Measurements from ENCODE around the gene RRAS2.

RRAS2 gene

DNA sequence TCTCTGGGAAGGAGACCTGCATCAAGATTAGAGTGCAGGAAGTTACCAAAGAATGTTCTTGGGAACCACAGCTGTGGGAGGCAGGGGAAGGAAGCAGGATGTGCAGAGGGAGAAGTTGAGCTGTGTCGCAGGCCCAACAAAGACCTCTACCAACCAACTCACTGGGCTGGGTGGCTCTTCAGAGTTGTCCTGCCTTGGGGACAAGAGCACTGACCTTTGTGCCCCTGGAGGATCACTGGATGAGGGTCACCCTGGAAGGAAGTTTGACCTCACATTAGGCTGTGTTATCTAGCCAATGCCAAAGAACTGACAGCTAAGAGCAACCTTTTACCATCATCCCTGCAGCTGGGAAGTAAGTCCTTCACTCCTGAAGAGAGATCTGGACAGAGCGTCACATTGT lies 130.6 kb downstream of the RRAS2 start:
- Mint-ChIP-seq H3K9me3 (no peaks in the 10 kb centered on the region), H3K4me1 (no peaks in the 10 kb centered on the region), H3K4me3 (no peak overlapping the region), H3K27me3 (no peaks in the 10 kb centered on the region), H3K27ac (no peak overlapping the region)
- ATAC-seq: no peak
- DNase-seq: no peak

Measured in stimulated activated naive CD8-positive, alpha-beta T cell treated with anti-CD3 and anti-CD28 coated beads, Interleukin-15, amount 100 ng/mL, for 72 hours (primary cell).